ENCODE data around the gene PFN1. TPM values are rescaled to one million over a fixed set of nuclear protein-coding genes. Genes with fewer than 3 reads are reported as not detected.
"Not testable (repeated sequence)": the region's sequence is repeated elsewhere in the genome, so short reads cannot be mapped to it uniquely, and the experiment has no call there.

PFN1 gene
- total and polyA plus RNA-seq, 4 experiments from 2014 or later: 560 to 2,605 (median 1,406) TPM

DNA sequence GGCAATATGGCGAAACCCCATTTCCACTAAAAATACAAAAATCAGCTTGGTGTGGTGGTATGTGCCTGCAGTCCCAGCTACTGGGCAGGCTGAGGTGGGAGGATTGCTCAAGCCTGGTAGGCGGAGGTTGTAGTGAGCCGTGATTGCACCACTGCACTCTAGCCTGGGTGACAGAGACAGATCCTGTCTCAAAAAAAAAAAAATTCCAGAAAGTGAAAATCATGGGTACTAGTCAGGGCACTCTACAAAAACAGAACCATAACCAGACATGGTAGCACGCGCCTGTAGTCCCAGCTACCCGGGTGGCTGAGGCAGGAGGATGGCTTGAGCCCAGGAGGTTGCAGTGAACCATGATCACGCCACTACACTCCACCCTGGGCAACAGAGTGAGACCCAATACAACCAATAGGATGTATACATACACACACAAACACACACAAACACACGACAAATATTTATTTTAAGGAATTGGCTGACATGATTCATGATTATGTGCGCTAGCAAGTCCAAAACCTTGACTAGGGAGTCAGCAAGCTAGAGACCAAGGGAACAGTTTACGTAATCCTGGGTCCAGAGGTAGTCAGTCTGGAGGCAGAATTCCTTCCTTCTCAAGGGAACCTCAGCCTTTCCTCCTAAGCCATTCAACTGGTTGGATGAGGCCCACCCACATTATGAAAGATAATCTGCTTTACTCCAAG, 27.8 kb downstream of the PFN1 start:
- H3K9me3 Mint-ChIP-seq: no peaks in the 10 kb centered on the region
- intact Hi-C loops (cut with micrococcal nuclease): no loop called here
- H3K27ac ChIP-seq (ENCODE audit: low read depth, low read length): no peak overlapping the region
- ChIA-PET POLR2A (ENCODE audit: partially characterized antibody) (interaction anchor here (0.6 kb wide), 2 partner anchors 45 to 1098 kb away, joined by 3 to 4 read pairs; no protein-coding TSS in a partner anchor), CTCF (ENCODE audit: partially characterized antibody) (interaction anchor here (1.3 to 4.2 kb wide), 2 partner anchors 11 to 67 kb away, joined by 3 to 14 read pairs; partner anchors contain the start of gene CAMTA2)
- H3K4me3 Mint-ChIP-seq: no peak overlapping the region
- H3K9me3 ChIP-seq (ENCODE audit: control insufficient read depth in 1 of 2, low read length in 2 of 2): no peaks in the 10 kb centered on the region
- no peaks in the 10 kb centered on the region for H3K36me3 Mint-ChIP-seq
- no peaks in the 10 kb centered on the region for H3K36me3 ChIP-seq (ENCODE audit: insufficient read depth, low read length)
- H3K4me1 ChIP-seq (ENCODE audit: insufficient read depth, low read length): no peaks in the 10 kb centered on the region
- no peak for DNase-seq
- H3K4me1 Mint-ChIP-seq: no peaks in the 10 kb centered on the region
- H3K27me3 ChIP-seq (ENCODE audit: insufficient read depth, low read length): no peaks in the 10 kb centered on the region
- no peaks in the 10 kb centered on the region for H3K27me3 Mint-ChIP-seq
- H3K27ac Mint-ChIP-seq: no peak overlapping the region
- no peak overlapping the region for H3K4me3 ChIP-seq (ENCODE audit: low read length in 2 of 2)

GRCh38 chr17:4919511-4920047, 28.8 kb downstream of the PFN1 start:
- intact Hi-C loops (cut with micrococcal nuclease): no loop called here
- no peaks in the 10 kb centered on the region for H3K27me3 Mint-ChIP-seq

DNA sequence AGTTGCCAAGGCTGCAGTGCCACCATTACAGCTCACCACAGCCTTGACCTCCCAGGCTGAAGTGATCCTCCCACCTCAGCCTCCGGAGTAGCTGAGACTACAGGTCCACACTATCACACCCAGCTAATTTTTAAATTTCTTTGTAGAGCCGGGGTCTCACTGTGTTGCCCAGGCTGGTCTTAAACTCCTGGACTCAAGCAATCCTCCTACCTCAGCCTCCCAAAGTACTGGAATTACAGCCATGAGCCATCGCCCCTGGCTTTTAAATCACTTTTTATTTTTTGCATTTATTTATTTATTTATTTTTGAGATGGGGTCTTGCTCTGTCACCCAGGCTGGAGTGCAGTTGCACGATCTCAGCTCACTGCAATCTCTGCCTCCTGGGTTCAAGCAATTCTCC, 33.8 kb downstream of the PFN1 start:
- H3K4me3 Mint-ChIP-seq; H3K4me1 ChIP-seq (ENCODE audit: insufficient read depth, low read length); H3K36me3 ChIP-seq (ENCODE audit: insufficient read depth, low read length); H3K27ac Mint-ChIP-seq; intact Hi-C loops (cut with micrococcal nuclease); H3K27me3 Mint-ChIP-seq; H3K4me1 Mint-ChIP-seq; H3K27ac ChIP-seq (ENCODE audit: low read depth, low read length); DNase-seq; CTCF ChIA-PET (ENCODE audit: partially characterized antibody); H3K4me3 ChIP-seq (ENCODE audit: low read length in 2 of 2); H3K9me3 ChIP-seq (ENCODE audit: control insufficient read depth in 1 of 2, low read length in 2 of 2); H3K27me3 ChIP-seq (ENCODE audit: insufficient read depth, low read length); H3K9me3 Mint-ChIP-seq; H3K36me3 Mint-ChIP-seq: not testable (repeated sequence)
- POLR2A ChIA-PET (ENCODE audit: partially characterized antibody): interaction anchor here (1.0 kb wide), 1 partner anchor 26 kb away, joined by 3 read pairs; the partner anchor contains the start of genes RNF167 and SLC25A11

More at GRCh38 chr17:4919511-4920047, 28.8 kb downstream of the PFN1 start:
- Mint-ChIP-seq H3K27ac (peak overlapping the region in 2 of 7 donors; percentile 6 to 91), H3K9me3 (no peaks in the 10 kb centered on the region), H3K36me3 (no peaks in the 10 kb centered on the region), H3K4me3 (no peak overlapping the region), H3K4me1 (no peaks in the 10 kb centered on the region)
- no peaks in the 10 kb centered on the region for H3K27me3 ChIP-seq (ENCODE audit: insufficient read depth, low read length)
- CTCF ChIA-PET (ENCODE audit: partially characterized antibody): interaction anchor here (1.4 to 4.2 kb wide), 2 partner anchors 10 to 68 kb away, joined by 5 to 14 read pairs; partner anchors contain the start of gene CAMTA2
- no peaks in the 10 kb centered on the region for H3K36me3 ChIP-seq (ENCODE audit: insufficient read depth, low read length)
- H3K9me3 ChIP-seq (ENCODE audit: control insufficient read depth in 1 of 2, low read length in 2 of 2): no peaks in the 10 kb centered on the region
- POLR2A ChIA-PET (ENCODE audit: partially characterized antibody): interaction anchor here (0.5 kb wide), 1 partner anchor 163 kb away, joined by 4 read pairs; no protein-coding TSS in a partner anchor
- H3K4me3 ChIP-seq (ENCODE audit: low read length in 2 of 2): no peak overlapping the region
- no peak for DNase-seq
- no peaks in the 10 kb centered on the region for H3K4me1 ChIP-seq (ENCODE audit: insufficient read depth, low read length)
- no peak overlapping the region for H3K27ac ChIP-seq (ENCODE audit: low read depth, low read length)

- POLR2A ChIA-PET (ENCODE audit: partially characterized antibody): interaction anchor here (1.0 kb wide), 1 partner anchor 26 kb away, joined by 3 read pairs; the partner anchor contains the start of genes RNF167 and SLC25A11
- H3K27ac ChIP-seq (ENCODE audit: low read depth, low read length): no peak overlapping the region
- no peaks in the 10 kb centered on the region for H3K27me3 ChIP-seq (ENCODE audit: insufficient read depth, low read length)
- no peaks in the 10 kb centered on the region for H3K4me1 Mint-ChIP-seq
- no peak overlapping the region for H3K4me3 Mint-ChIP-seq
- no peaks in the 10 kb centered on the region for H3K36me3 Mint-ChIP-seq
- DNase-seq: no peak
- no peak overlapping the region for H3K27ac Mint-ChIP-seq
- no peak overlapping the region for H3K4me3 ChIP-seq (ENCODE audit: low read length in 2 of 2)
- peaks cover 0 to 2% (median 0%) of the 10 kb centered on the region in 8 donors for H3K9me3 Mint-ChIP-seq
- peaks cover 7% of the 10 kb centered on the region for H3K4me1 ChIP-seq (ENCODE audit: insufficient read depth, low read length)
- no peaks in the 10 kb centered on the region for H3K36me3 ChIP-seq (ENCODE audit: insufficient read depth, low read length)
- intact Hi-C loops (cut with micrococcal nuclease): no loop called here
- no peaks in the 10 kb centered on the region for H3K27me3 Mint-ChIP-seq
- CTCF ChIA-PET (ENCODE audit: partially characterized antibody): no interaction called here
- H3K9me3 ChIP-seq (ENCODE audit: control insufficient read depth in 1 of 2, low read length in 2 of 2): no peaks in the 10 kb centered on the region
Observed at GRCh38 chr17:4913994-4914393, 34.3 kb downstream of the PFN1 start.

- Mint-ChIP-seq H3K27me3 (no peaks in the 10 kb centered on the region), H3K9me3 (peaks cover 0 to 2% (median 0%) of the 10 kb centered on the region in 8 donors), H3K4me3 (no peak overlapping the region), H3K36me3 (no peaks in the 10 kb centered on the region), H3K27ac (no peak overlapping the region), H3K4me1 (peaks cover 0 to 6% (median 1%) of the 10 kb centered on the region in 4 donors)
- ChIA-PET POLR2A (ENCODE audit: partially characterized antibody) (interaction anchor here (0.6 to 2.4 kb wide), 13 partner anchors 9 to 78 kb away, joined by 3 to 46 read pairs (median 5); partner anchors contain the start of genes C17orf107, RNF167, SLC25A11 and SPAG7), CTCF (ENCODE audit: partially characterized antibody) (interaction anchor here (0.7 to 4.1 kb wide), 29 partner anchors 9 to 342 kb away, joined by 3 to 41 read pairs (median 5); partner anchors contain the start of genes ARRB2, C17orf107, CAMTA2 and ENO3)
- peak; percentile 73 to 76 (median 76) for DNase-seq
- Histone ChIP-seq H3K4me3 (ENCODE audit: low read length in 2 of 2) (no peak overlapping the region), H3K27me3 (ENCODE audit: insufficient read depth, low read length) (no peaks in the 10 kb centered on the region), H3K36me3 (ENCODE audit: insufficient read depth, low read length) (no peaks in the 10 kb centered on the region), H3K9me3 (ENCODE audit: control insufficient read depth in 1 of 2, low read length in 2 of 2) (no peaks in the 10 kb centered on the region), H3K27ac (ENCODE audit: low read depth, low read length) (peak overlapping the region; percentile 5), H3K4me1 (ENCODE audit: insufficient read depth, low read length) (peaks cover 16% of the 10 kb centered on the region)
- intact Hi-C loops (cut with micrococcal nuclease): loop anchor here (1.0 kb wide), 5 partner anchors 47 to 153 kb away; partner anchors contain the start of genes CAMTA2 and SPAG7
Observed at GRCh38 chr17:4908711-4909496, 39.4 kb downstream of the PFN1 start.

DNA sequence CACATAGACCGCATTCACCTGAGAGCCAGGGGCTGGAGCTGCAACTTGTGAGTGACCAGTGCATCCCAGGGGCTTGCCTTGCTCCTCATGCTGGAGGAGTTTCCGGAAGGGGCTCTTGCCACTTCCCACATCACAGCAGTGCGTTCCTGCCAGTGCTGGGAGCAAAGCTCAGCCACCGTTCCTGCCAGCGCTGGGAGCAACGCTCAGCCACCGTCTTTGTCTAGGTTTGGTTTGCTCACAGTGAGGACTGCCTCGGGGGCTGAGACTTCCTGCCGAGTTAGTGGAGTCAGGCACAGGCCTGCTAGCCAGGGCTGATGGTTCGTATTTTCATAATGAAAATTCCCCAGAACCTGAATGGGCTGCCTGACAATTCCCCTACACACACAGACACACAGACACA, 40.0 kb downstream of the PFN1 start:
- Histone ChIP-seq H3K4me3 (ENCODE audit: low read length in 2 of 2) (no peak overlapping the region), H3K27me3 (ENCODE audit: insufficient read depth, low read length) (no peaks in the 10 kb centered on the region), H3K27ac (ENCODE audit: low read depth, low read length) (peak overlapping the region; percentile 5), H3K9me3 (ENCODE audit: control insufficient read depth in 1 of 2, low read length in 2 of 2) (no peaks in the 10 kb centered on the region), H3K36me3 (ENCODE audit: insufficient read depth, low read length) (no peaks in the 10 kb centered on the region), H3K4me1 (ENCODE audit: insufficient read depth, low read length) (peaks cover 22% of the 10 kb centered on the region)
- Mint-ChIP-seq H3K27me3 (no peaks in the 10 kb centered on the region), H3K9me3 (no peaks in the 10 kb centered on the region), H3K36me3 (no peaks in the 10 kb centered on the region), H3K4me3 (no peak overlapping the region), H3K4me1 (peaks cover 4 to 11% (median 6%) of the 10 kb centered on the region in 4 donors), H3K27ac (no peak overlapping the region)
- CTCF ChIA-PET (ENCODE audit: partially characterized antibody): interaction anchor here (0.8 to 4.1 kb wide), 25 partner anchors 9 to 341 kb away, joined by 3 to 41 read pairs (median 5); partner anchors contain the start of genes ARRB2, C17orf107, CAMTA2 and ENO3
- intact Hi-C loops (cut with micrococcal nuclease): no loop called here
- DNase-seq: no peak
- POLR2A ChIA-PET (ENCODE audit: partially characterized antibody): interaction anchor here (0.7 to 2.4 kb wide), 10 partner anchors 9 to 78 kb away, joined by 3 to 46 read pairs (median 4); partner anchors contain the start of genes C17orf107, RNF167, SLC25A11 and SPAG7

Data from CD4-positive, alpha-beta memory T cell (primary cell).